Epidermal melanocyte (primary cell): ENCODE results near the gene MOB3B.
"Not testable (repeated sequence)": the region's sequence is repeated elsewhere in the genome, so short reads cannot be mapped to it uniquely, and the experiment has no call there.

Experiments used
- DNase-seq: peaks from one replicate; pipeline ENCODE4 v3.0.0; 2011; ENCODE audit warnings: low spot score; ENCODE audit not compliant: insufficient read length

Gene MOB3B

GRCh38 chr9:27448356-27448755 lies 81.3 kb downstream of the MOB3B start:
- not testable (repeated sequence) for DNase-seq

GRCh38 chr9:27447031-27447683 lies 82.5 kb downstream of the MOB3B start:
- DNase-seq: no peak

- DNase-seq: no peak
These were observed 83.9 kb downstream of the MOB3B start for GRCh38 chr9:27445688-27446087.

- no peak for DNase-seq
These were observed 84.5 kb downstream of the MOB3B start for GRCh38 chr9:27445057-27445595.

GRCh38 chr9:27442464-27442863 lies 87.2 kb downstream of the MOB3B start:
- no peak for DNase-seq

- no peak for DNase-seq
These were observed 87.9 kb downstream of the MOB3B start for GRCh38 chr9:27441741-27442070.

- DNase-seq: no peak
These were observed 88.5 kb downstream of the MOB3B start for GRCh38 chr9:27440888-27441740.

- no peak for DNase-seq
These were observed 91.1 kb downstream of the MOB3B start for GRCh38 chr9:27438522-27438921.

GRCh38 chr9:27437652-27438373 lies 91.8 kb downstream of the MOB3B start:
- DNase-seq: no peak

- DNase-seq: no peak
These were observed 93.4 kb downstream of the MOB3B start for GRCh38 chr9:27436234-27436633.

GRCh38 chr9:27433631-27434325 lies 95.8 kb downstream of the MOB3B start:
- DNase-seq: no peak

- DNase-seq: no peak
These were observed 97.3 kb downstream of the MOB3B start for GRCh38 chr9:27432308-27432707.

GRCh38 chr9:27431543-27432147 lies 98.0 kb downstream of the MOB3B start:
- DNase-seq: no peak

- no peak for DNase-seq
These were observed 98.7 kb downstream of the MOB3B start for GRCh38 chr9:27430750-27431535.

- no peak for DNase-seq
These were observed 99.7 kb downstream of the MOB3B start for GRCh38 chr9:27429917-27430316.

- DNase-seq: no peak
These were observed 100.2 kb downstream of the MOB3B start for GRCh38 chr9:27429436-27429835.

- DNase-seq: no peak
These were observed 101.1 kb downstream of the MOB3B start for GRCh38 chr9:27428551-27428950.

GRCh38 chr9:27427272-27427643 lies 102.4 kb downstream of the MOB3B start:
- DNase-seq: no peak

- DNase-seq: no peak
These were observed 102.9 kb downstream of the MOB3B start for GRCh38 chr9:27426511-27427271.
